H1 (cell line): Measurements from ENCODE around the gene MACF1. TPM values are rescaled to one million over a fixed set of nuclear protein-coding genes. Genes with fewer than 3 reads are reported as not detected.

ENCODE experiments used
- CTCF ChIA-PET: fragments of 300-600 bp; sonication (Branson Sonifier 250); formaldehyde crosslinking; loops from one replicate; lab custom pipeline; 2021; ENCODE audit not compliant: partially characterized antibody; lab: Charles Lee
- POLR2A ChIA-PET: fragments of 300-600 bp; sonication (Branson Sonifier 250); formaldehyde crosslinking; loops from one replicate; lab custom pipeline; 2021; ENCODE audit warnings: inconsistent platforms; ENCODE audit not compliant: partially characterized antibody; lab: Charles Lee
- DNase-seq, 2 experiments: peaks; one replicate each; pipeline versions ENCODE4 v3.0.0 to v3.0.0-alpha.2; 2010 to 2022; ENCODE audit warnings: low spot score in 2 of 2, low read depth in 1 of 2, mixed read lengths in 1 of 2
- FAIRE-seq: peaks from 2 replicates; lab custom pipeline; 2011; peaks lifted over from hg19 to GRCh38; lab: Jason Lieb, UNC
- H2AFZ ChIP-seq: 2 replicates; pipeline ENCODE4 v1.8.1; 2012; ENCODE audit warnings: low read length, inconsistent platforms
- H2AK5ac ChIP-seq: 2 replicates; pipeline ENCODE4 v1.6.1; 2013; ENCODE audit warnings: low read depth, low read length
- H2BK120ac ChIP-seq: replicated peaks from 2 replicates; pipeline ENCODE3; 2013; ENCODE audit warnings: low read depth, low read length, inconsistent platforms
- H2BK12ac ChIP-seq: 2 replicates; pipeline ENCODE4 v1.6.1; 2013; ENCODE audit warnings: low read depth, low read length
- H2BK15ac ChIP-seq: 2 replicates; pipeline ENCODE4 v1.6.1; 2013; ENCODE audit warnings: low read length
- H2BK20ac ChIP-seq: 2 replicates; pipeline ENCODE4 v1.6.1; 2013; ENCODE audit warnings: low read length
- H2BK5ac ChIP-seq: 2 replicates; pipeline ENCODE4 v1.6.1; 2013; ENCODE audit warnings: low read depth, low read length
- H3K14ac ChIP-seq: 2 replicates; pipeline ENCODE4 v1.6.1; 2013; ENCODE audit warnings: inconsistent platforms; ENCODE audit not compliant: insufficient read length
- H3K18ac ChIP-seq: 2 replicates; pipeline ENCODE4 v1.6.1; 2013; ENCODE audit warnings: low read length; ENCODE audit errors: extremely low read depth
- H3K23ac ChIP-seq: 2 replicates; pipeline ENCODE4 v1.6.1; 2013; ENCODE audit warnings: inconsistent platforms; ENCODE audit not compliant: insufficient read length
- H3K23me2 ChIP-seq: 2 replicates; pipeline ENCODE4 v1.6.1; 2013; ENCODE audit warnings: low read depth, low read length
- H3K27ac ChIP-seq: 2 replicates; pipeline ENCODE4 v1.6.1; 2011; ENCODE audit warnings: low read depth, low read length, inconsistent platforms
- H3K27me3 ChIP-seq, 4 experiments: replicated peaks in 1 of 4; 1 replicate in 1 of 4; 2 replicates in 3 of 4; pipeline versions ENCODE4 v1.6.1 to v1.8.1; 2011 to 2013; ENCODE audit warnings: low read length in 3 of 4, mild to moderate bottlenecking in 3 of 4, inconsistent platforms in 2 of 4, mixed read lengths in 2 of 4, moderate library complexity in 1 of 4; ENCODE audit not compliant: control insufficient read depth in 3 of 4, insufficient read depth in 3 of 4; ENCODE audit errors: extremely low read depth in 1 of 4
- H3K36me3 ChIP-seq, 4 experiments: 2 replicates each; pipeline versions ENCODE4 v1.6.1 to v1.8.1; 2011 to 2013; ENCODE audit warnings: mild to moderate bottlenecking in 4 of 4, low read length in 3 of 4, moderate library complexity in 2 of 4, control low read depth in 1 of 4, inconsistent platforms in 1 of 4; ENCODE audit not compliant: insufficient read depth in 4 of 4, control insufficient read depth in 2 of 4
- H3K4ac ChIP-seq: replicated peaks from 2 replicates; pipeline ENCODE3; 2013; ENCODE audit warnings: low read length, low read depth, mixed read lengths, inconsistent platforms; ENCODE audit not compliant: insufficient read length
- H3K4me1 ChIP-seq, 4 experiments: replicated peaks in 1 of 4; 1 replicate in 1 of 4; 2 replicates in 3 of 4; pipeline versions ENCODE4 v1.6.1 to v1.8.1; 2011 to 2013; ENCODE audit warnings: low read length in 3 of 4, inconsistent platforms in 2 of 4, mixed read lengths in 1 of 4; ENCODE audit not compliant: insufficient read depth in 4 of 4, control insufficient read depth in 3 of 4
- H3K4me2 ChIP-seq, 2 experiments: 2 replicates each; pipeline versions ENCODE4 v1.6.1 to v1.8.1; 2011 to 2013; ENCODE audit warnings: low read depth in 2 of 2, low read length in 2 of 2, control low read depth in 1 of 2, inconsistent platforms in 1 of 2, mild to moderate bottlenecking in 1 of 2; ENCODE audit not compliant: insufficient read depth in 1 of 2
- H3K4me3 ChIP-seq, 4 experiments: fragments of 200-600, 300-600 bp in 1 of 4; sonication (generic), shearing (Covaris generic), sonication (Bioruptor Twin) in 1 of 4; 2 replicates each; pipeline versions ENCODE4 v1.5.1 to v1.8.1; 2011 to 2016; ENCODE audit warnings: low read length in 4 of 4, low read depth in 3 of 4, control low read depth in 2 of 4, inconsistent platforms in 2 of 4, mild to moderate bottlenecking in 2 of 4, mixed read lengths in 1 of 4, moderate library complexity in 1 of 4; ENCODE audit not compliant: insufficient read depth in 2 of 4; ENCODE audit errors: extremely low read depth in 1 of 4
- H3K56ac ChIP-seq: replicated peaks from 2 replicates; pipeline ENCODE3; 2013; ENCODE audit warnings: low read depth, mild to moderate bottlenecking, mixed read lengths, low read length, inconsistent platforms; ENCODE audit not compliant: insufficient read length
- H3K79me1 ChIP-seq: 2 replicates; pipeline ENCODE4 v1.6.1; 2013; ENCODE audit warnings: low read depth, low read length, control low read depth
- H3K79me2 ChIP-seq, 2 experiments: 2 replicates each; pipeline versions ENCODE4 v1.6.1 to v1.8.1; 2012 to 2013; ENCODE audit warnings: low read length in 2 of 2, mild to moderate bottlenecking in 2 of 2, inconsistent platforms in 1 of 2; ENCODE audit not compliant: insufficient read depth in 2 of 2, control insufficient read depth in 1 of 2
- H3K9ac ChIP-seq, 4 experiments: replicated peaks in 1 of 4; 1 replicate in 1 of 4; 2 replicates in 3 of 4; pipeline versions ENCODE4 v1.6.1 to v1.8.1; 2011 to 2013; ENCODE audit warnings: low read depth in 3 of 4, low read length in 3 of 4, control low read depth in 2 of 4, mild to moderate bottlenecking in 2 of 4, moderate library complexity in 2 of 4, inconsistent platforms in 1 of 4; ENCODE audit errors: extremely low read depth in 1 of 4
- H3K9me3 ChIP-seq, 2 experiments: 2 replicates each; pipeline versions ENCODE4 v1.6.1 to v1.8.1; 2012 to 2013; ENCODE audit warnings: mild to moderate bottlenecking in 2 of 2, moderate library complexity in 2 of 2, control low read depth in 1 of 2, inconsistent platforms in 1 of 2, low read depth in 1 of 2, low read length in 1 of 2, mixed read lengths in 1 of 2; ENCODE audit not compliant: insufficient read depth in 2 of 2
- H4K20me1 ChIP-seq, 2 experiments: replicated peaks in 1 of 2; 2 replicates each; pipeline versions ENCODE3 to v1.8.1; 2011 to 2013; ENCODE audit warnings: inconsistent platforms in 2 of 2, low read length in 2 of 2, mild to moderate bottlenecking in 1 of 2; ENCODE audit not compliant: insufficient read depth in 2 of 2, control insufficient read depth in 1 of 2
- H4K5ac ChIP-seq: 2 replicates; pipeline ENCODE4 v1.6.1; 2013; ENCODE audit warnings: low read length, low read depth, mixed read lengths, inconsistent platforms; ENCODE audit not compliant: insufficient read length
- H4K8ac ChIP-seq: 2 replicates; pipeline ENCODE4 v1.8.0; 2013; ENCODE audit warnings: mild to moderate bottlenecking, moderate library complexity, low read length, inconsistent platforms; ENCODE audit not compliant: insufficient read depth; ENCODE audit errors: extremely low read depth
- H4K91ac ChIP-seq: replicated peaks from 2 replicates; pipeline ENCODE3; 2013; ENCODE audit warnings: low read length, mixed read lengths, inconsistent platforms; ENCODE audit not compliant: insufficient read length
- BACH1 ChIP-seq: IDR thresholded peaks from 2 replicates; pipeline ENCODE4 v1.6.1; 2012; ENCODE audit warnings: low read length, improper control_type of control experiment
- BRCA1 ChIP-seq: IDR thresholded peaks from 2 replicates; pipeline ENCODE4 v1.6.1; 2012; ENCODE audit warnings: low read depth, low read length, improper control_type of control experiment
- CREB1 ChIP-seq: IDR thresholded peaks from 2 replicates; pipeline ENCODE4 v1.6.1; 2012; ENCODE audit warnings: inconsistent platforms
- JUND ChIP-seq: IDR thresholded peaks from 2 replicates; pipeline ENCODE4 v1.6.1; 2011; ENCODE audit warnings: mild to moderate bottlenecking, improper control_type of control experiment, low read length
- KDM4A ChIP-seq: IDR thresholded peaks from one replicate; pipeline ENCODE4 v1.7.1; 2012; ENCODE audit warnings: low read depth, mild to moderate bottlenecking, moderate library complexity, low read length, inconsistent platforms; ENCODE audit not compliant: severe bottlenecking
- KDM5A ChIP-seq: fragments of 200-600 bp; IDR thresholded peaks from 2 replicates; pipeline ENCODE4 v1.7.1; 2012; ENCODE audit warnings: mild to moderate bottlenecking, low read length, inconsistent platforms, mixed read lengths
- MAFK ChIP-seq: IDR thresholded peaks from 2 replicates; pipeline ENCODE4 v1.6.1; 2012; ENCODE audit warnings: low read depth, mild to moderate bottlenecking, improper control_type of control experiment, low read length
- POLR2A ChIP-seq, 2 experiments: IDR thresholded peaks; 1 replicate in 1 of 2; 2 replicates in 1 of 2; pipeline ENCODE4 v1.6.1; 2011; ENCODE audit warnings: low read depth in 2 of 2, low read length in 2 of 2, mild to moderate bottlenecking in 2 of 2; ENCODE audit errors: control extremely low read depth in 1 of 2
- RFX5 ChIP-seq: IDR thresholded peaks from 2 replicates; pipeline ENCODE4 v1.6.1; 2011; ENCODE audit warnings: low read depth, low read length, improper control_type of control experiment, borderline replicate concordance
- RNF2 ChIP-seq: fragments of 200-900, 300-1000 bp; sonication (generic); IDR thresholded peaks from 2 replicates; pipeline ENCODE4 v1.7.1; 2016; ENCODE audit warnings: borderline replicate concordance, low read depth, mild to moderate bottlenecking, antibody characterized with exemption, low read length; ENCODE audit not compliant: poor library complexity, severe bottlenecking; ENCODE audit errors: missing control alignments
- SAP30 ChIP-seq: fragments of 300-600 bp; sonication (generic); IDR thresholded peaks from 2 replicates; pipeline ENCODE4 v1.7.1; 2012; ENCODE audit warnings: low read length, moderate library complexity, mild to moderate bottlenecking, inconsistent platforms; ENCODE audit not compliant: insufficient read depth, insufficient replicate concordance
- SRF ChIP-seq: IDR thresholded peaks from 2 replicates; pipeline ENCODE4 v1.6.1; 2011; ENCODE audit warnings: mild to moderate bottlenecking, low read depth, low read length, moderate library complexity
- SUZ12 ChIP-seq: fragments of 200-600 bp; sonication (generic); IDR thresholded peaks from 2 replicates; pipeline ENCODE4 v1.6.1; 2012; ENCODE audit warnings: mild to moderate bottlenecking, inconsistent platforms, low read length, moderate library complexity, mixed read lengths
- TAF7 ChIP-seq: optimal IDR thresholded peaks from 2 replicates; pipeline ENCODE3; 2011; ENCODE audit warnings: low read depth, mild to moderate bottlenecking, inconsistent platforms, low read length, moderate library complexity, borderline replicate concordance
- WGBS, 2 experiments: shearing (Covaris generic) in 1 of 2; methylation state at CpG; one replicate each; pipeline versions ENCODE4 v1.1.6 to v1.1.7; 2013 to 2015; ENCODE audit warnings: low lambda C conversion rate in 2 of 2, mixed read lengths in 2 of 2, inconsistent platforms in 1 of 2, low coverage in 1 of 2, missing lambda C conversion rate in 1 of 2; ENCODE audit not compliant: insufficient replicate concordance in 2 of 2, insufficient coverage in 1 of 2, insufficient read length in 1 of 2; ENCODE audit errors: extremely low coverage in 1 of 2, missing lambda C conversion rate in 1 of 2; 5-methylcytosine and 5-hydroxymethylcytosine counted together
- polyA plus RNA-seq, 7 experiments: library from polyadenylated mRNA; depleted of rRNA in 3 of 7; stranded (reverse) in 5 of 7; unstranded in 2 of 7; fragments of >200 nt in 5 of 7; fragments of 200-250 nt in 2 of 7; gene quantifications; 1 replicate in 5 of 7; 2 replicates in 1 of 7; 4 replicates in 1 of 7; pipeline versions ENCODE4 v1.2.1 to v1.2.3, GENCODE V29; 2011 to 2013; ENCODE audit warnings: missing spikeins in 2 of 7, mixed read lengths in 2 of 7
- total RNA-seq: library from RNA; stranded (reverse); fragmentation: NEBNext Ultra II Directional; extraction: Animal tissue kit (Norgen Biotek cat#: 25700); gene quantifications from 2 replicates; pipeline ENCODE4 v1.2.1, GENCODE V29; 2021

Gene MACF1
- total and polyA plus RNA-seq, 2 of the 8 experiments (the other 6 are each of a cell fraction or from before 2014, with no cell fraction given): 59.8 to 285 TPM

DNA sequence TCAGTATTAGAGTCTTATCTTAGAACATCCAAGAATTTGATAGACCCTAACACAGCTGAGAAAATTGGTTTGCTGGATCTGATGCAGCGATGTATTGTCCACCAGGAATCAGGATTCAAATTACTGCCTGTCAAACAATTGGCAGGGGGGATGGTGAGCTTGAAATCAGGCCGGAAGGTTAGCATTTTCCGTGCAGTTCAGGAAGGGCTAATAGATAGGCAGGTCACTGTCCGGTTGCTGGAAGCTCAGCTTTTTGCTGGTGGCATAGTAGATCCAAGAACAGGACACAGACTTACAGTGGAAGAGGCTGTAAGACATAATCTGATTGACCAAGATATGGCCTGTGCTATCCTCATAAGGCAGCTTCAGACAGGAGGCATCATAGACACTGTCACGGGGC is 127.2 kb downstream of the MACF1 start:
- Histone ChIP-seq H4K8ac (no peak overlapping the region), H3K4ac (no peak overlapping the region), H3K4me2 (no peak overlapping the region), H3K9me3 (no peaks in the 10 kb centered on the region), H3K79me2 (no peaks in the 10 kb centered on the region), H4K20me1 (peaks cover 0 to 2% of the 10 kb centered on the region in 2 experiments), H2BK120ac (no peak overlapping the region), H3K27ac (no peak overlapping the region), H3K9ac (no peak overlapping the region), H2AFZ (no peak overlapping the region), H2AK5ac (no peak overlapping the region), H3K14ac (no peak overlapping the region), H2BK5ac (no peak overlapping the region), H2BK12ac (no peak overlapping the region), H3K56ac (no peak overlapping the region), H3K23ac (no peak overlapping the region), H2BK15ac (no peak overlapping the region), H3K23me2 (no peaks in the 10 kb centered on the region), H2BK20ac (no peak overlapping the region), H3K79me1 (no peaks in the 10 kb centered on the region), H3K4me1 (no peaks in the 10 kb centered on the region; a peak in 1 of 7 replicates), H4K91ac (no peak overlapping the region), H3K18ac (no peak overlapping the region), H3K36me3 (peaks cover 15 to 62% (median 48%) of the 10 kb centered on the region in 4 experiments), H4K5ac (no peak overlapping the region), H3K27me3 (no peaks in the 10 kb centered on the region), H3K4me3 (no peak overlapping the region)
- POLR2A ChIA-PET: interaction anchor here (0.7 kb wide), 1 partner anchor 240 kb away, joined by 3 read pairs; no protein-coding TSS in a partner anchor
- DNase-seq (no peak), FAIRE-seq (no peak)
- WGBS, 2 experiments: 92% methylated on average over 5 of the region's 5 CpGs; no CpG with 5 or more reads in 1 of the 2 experiments
- CTCF ChIA-PET: interaction anchor here (1.2 to 2.6 kb wide), 3 partner anchors 8 to 32 kb away, joined by 3 to 9 read pairs (median 6); no protein-coding TSS in a partner anchor
- no peak for TF ChIP-seq TAF7
- no peak for TF ChIP-seq KDM5A
- no peak for TF ChIP-seq SAP30
- TF ChIP-seq MAFK: no peak
- TF ChIP-seq RFX5: no peak
- no peak for TF ChIP-seq SUZ12
- TF ChIP-seq SRF: no peak
- no peak for TF ChIP-seq BACH1
- TF ChIP-seq BRCA1: no peak
- TF ChIP-seq CREB1: no peak
- TF ChIP-seq RNF2: no peak
- TF ChIP-seq POLR2A (IDR thresholded peaks at IDR 0.05; ENCODE audit: control extremely low read depth in 1 of 2, low read depth in 2 of 2, low read length in 2 of 2): no peak
- no peak for TF ChIP-seq JUND
- no peak for TF ChIP-seq KDM4A
